HEK293T (cell line): ENCODE measurements around the gene OR7C2.

Experiments used
- CTCF ChIA-PET: fragments of 350-600 bp; formaldehyde crosslinking; extraction: SDS; loops from one replicate; lab custom pipeline; 2021; ENCODE audit warnings: antibody characterized with exemption, inconsistent platforms; lab: Yijun Ruan, JAX
- POLR2A ChIA-PET: fragments of 350-600 bp; formaldehyde crosslinking; extraction: SDS; loops from one replicate; lab custom pipeline; 2020; ENCODE audit warnings: antibody characterized with exemption, inconsistent platforms; lab: Yijun Ruan, JAX
- DNase-seq: peaks from one replicate; pipeline ENCODE4 v3.0.0; 2012; ENCODE audit warnings: mixed read lengths; ENCODE audit errors: extremely low spot score
- ARNT ChIP-seq: fragments of 450-650 bp; IDR thresholded peaks from 2 replicates; pipeline ENCODE4 v1.6.1; 2017; ENCODE audit warnings: mild to moderate bottlenecking
- BHLHE40 ChIP-seq: fragments of 450-650 bp; IDR thresholded peaks from 2 replicates; pipeline ENCODE4 v1.6.1; 2016; ENCODE audit warnings: mild to moderate bottlenecking, moderate library complexity, borderline replicate concordance
- CTBP1 ChIP-seq: fragments of 450-650 bp; IDR thresholded peaks from 2 replicates; pipeline ENCODE4 v1.6.1; 2016; ENCODE audit warnings: borderline replicate concordance
- ELF4 ChIP-seq: fragments of 450-650 bp; IDR thresholded peaks from 2 replicates; pipeline ENCODE4 v1.6.1; 2017; ENCODE audit warnings: antibody characterized with exemption
- FOXA1 ChIP-seq: fragments of 450-650 bp; IDR thresholded peaks from 2 replicates; pipeline ENCODE4 v1.6.1; 2016; ENCODE audit warnings: mild to moderate bottlenecking
- FOXK2 ChIP-seq: fragments of 450-650 bp; IDR thresholded peaks from 2 replicates; pipeline ENCODE4 v1.6.1; 2016; ENCODE audit warnings: mild to moderate bottlenecking
- FOXM1 ChIP-seq: fragments of 450-650 bp; IDR thresholded peaks from 2 replicates; pipeline ENCODE4 v1.6.1; 2017; ENCODE audit warnings: mild to moderate bottlenecking, borderline replicate concordance
- HDGF ChIP-seq: fragments of 450-650 bp; IDR thresholded peaks from 2 replicates; pipeline ENCODE4 v1.6.1; 2017; ENCODE audit warnings: antibody characterized with exemption, borderline replicate concordance
- L3MBTL2 ChIP-seq: fragments of 450-650 bp; conservative IDR thresholded peaks from 2 replicates; pipeline ENCODE4 v1.6.1; 2016; ENCODE audit warnings: mild to moderate bottlenecking
- LEF1 ChIP-seq: fragments of 450-650 bp; IDR thresholded peaks from 2 replicates; pipeline ENCODE4 v1.6.1; 2017; ENCODE audit warnings: mild to moderate bottlenecking, borderline replicate concordance
- NFRKB ChIP-seq: fragments of 450-650 bp; IDR thresholded peaks from 2 replicates; pipeline ENCODE4 v1.6.1; 2016; ENCODE audit warnings: mild to moderate bottlenecking, moderate library complexity
- PKNOX1 ChIP-seq: fragments of 450-650 bp; IDR thresholded peaks from 2 replicates; pipeline ENCODE4 v1.6.1; 2016
- SP1 ChIP-seq: fragments of 450-650 bp; IDR thresholded peaks from 2 replicates; pipeline ENCODE4 v1.6.1; 2017
- SUZ12 ChIP-seq: fragments of 450-650 bp; IDR thresholded peaks from 2 replicates; pipeline ENCODE4 v1.6.1; 2016; ENCODE audit warnings: mild to moderate bottlenecking
- TARDBP ChIP-seq: fragments of 450-650 bp; IDR thresholded peaks from 2 replicates; pipeline ENCODE4 v1.6.1; 2016
- ZNF384 ChIP-seq: fragments of 450-650 bp; IDR thresholded peaks from 2 replicates; pipeline ENCODE4 v1.6.1; 2016

The OR7C2 gene

GRCh38 chr19:14941189-14941588 is at the start of gene OR7C2:
Gene OR7C2, plus strand, starts transcription at chr19:14941489. Its CDS starts 0 bp downstream, at chr19:14941489.
- ChIA-PET POLR2A (no interaction called here), CTCF (no interaction called here)
- DNase-seq: no peak
- TF ChIP-seq LEF1: no peak
- TF ChIP-seq L3MBTL2: no peak
- TF ChIP-seq FOXK2: no peak
- TF ChIP-seq SP1: no peak
- TF ChIP-seq CTBP1: no peak
- TF ChIP-seq BHLHE40: no peak
- TF ChIP-seq FOXA1: no peak
- no peak for TF ChIP-seq ARNT
- no peak for TF ChIP-seq ZNF384
- TF ChIP-seq TARDBP: no peak
- no peak for TF ChIP-seq SUZ12
- TF ChIP-seq FOXM1: no peak
- no peak for TF ChIP-seq NFRKB
- TF ChIP-seq PKNOX1: no peak
- TF ChIP-seq HDGF: no peak
- TF ChIP-seq ELF4: no peak

- no peak for TF ChIP-seq ZNF384
- no peak for DNase-seq
- CTCF ChIA-PET: no interaction called here
- POLR2A ChIA-PET: no interaction called here
Measured at GRCh38 chr19:14901675-14902260, 39.5 kb upstream of the OR7C2 start.

- no peak for DNase-seq
- ChIA-PET POLR2A (no interaction called here), CTCF (no interaction called here)
- no peak for TF ChIP-seq NFRKB
- TF ChIP-seq ARNT: no peak
- TF ChIP-seq L3MBTL2: no peak
- TF ChIP-seq TARDBP: no peak
- no peak for TF ChIP-seq PKNOX1
- no peak for TF ChIP-seq SP1
- TF ChIP-seq FOXK2: no peak
- no peak for TF ChIP-seq ELF4
- no peak for TF ChIP-seq BHLHE40
- TF ChIP-seq FOXM1: no peak
- TF ChIP-seq FOXA1: no peak
- no peak for TF ChIP-seq ZNF384
- TF ChIP-seq CTBP1: no peak
- TF ChIP-seq LEF1: no peak
- TF ChIP-seq SUZ12: no peak
- no peak for TF ChIP-seq HDGF
Measured at GRCh38 chr19:14906711-14907110, 34.6 kb upstream of the OR7C2 start.

GRCh38 chr19:14915116-14915515 is 26.2 kb upstream of the OR7C2 start:
- TF ChIP-seq LEF1 (no peak), BHLHE40 (no peak), ZNF384 (no peak), HDGF (no peak), SUZ12 (no peak), ELF4 (no peak), FOXA1 (no peak), L3MBTL2 (no peak), TARDBP (no peak), NFRKB (no peak), SP1 (no peak), CTBP1 (no peak), FOXM1 (no peak), FOXK2 (no peak), PKNOX1 (no peak)
- ChIA-PET POLR2A (no interaction called here), CTCF (no interaction called here)
- DNase-seq: no peak

- peak; percentile 14 for DNase-seq
- ChIA-PET CTCF (interaction anchor here (0.6 to 0.8 kb wide), 4 partner anchors 39 to 242 kb away, joined by 3 to 8 read pairs (median 5); no protein-coding TSS in a partner anchor), POLR2A (no interaction called here)
- TF ChIP-seq FOXM1: no peak
- TF ChIP-seq NFRKB: no peak
- TF ChIP-seq LEF1: no peak
- TF ChIP-seq CTBP1: no peak
- TF ChIP-seq L3MBTL2: no peak
- no peak for TF ChIP-seq ELF4
- no peak for TF ChIP-seq BHLHE40
- TF ChIP-seq ZNF384: no peak
- no peak for TF ChIP-seq SUZ12
- TF ChIP-seq TARDBP: no peak
- no peak for TF ChIP-seq FOXK2
- no peak for TF ChIP-seq PKNOX1
- no peak for TF ChIP-seq HDGF
- TF ChIP-seq ARNT: no peak
Measured at GRCh38 chr19:14916848-14917247, 24.4 kb upstream of the OR7C2 start.

GRCh38 chr19:14933506-14933905 is 7.8 kb upstream of the OR7C2 start:
- ChIA-PET CTCF (no interaction called here), POLR2A (no interaction called here)
- TF ChIP-seq HDGF (no peak), ZNF384 (no peak), L3MBTL2 (no peak), SUZ12 (no peak), ELF4 (no peak), NFRKB (no peak), BHLHE40 (no peak), CTBP1 (no peak), ARNT (no peak)
- no peak for DNase-seq
